K562 (cell line): ENCODE data around the gene PLEKHG4B.

ENCODE experiments used
- GABPB1 ChIP-seq: sonication (generic); formaldehyde crosslinking; IDR thresholded peaks from 2 replicates; pipeline ENCODE4 v1.8.0; 2022; ENCODE audit warnings: mild to moderate bottlenecking, missing genetic modification reagents
- MTA1 ChIP-seq: fragments of 450-650 bp; IDR thresholded peaks from 2 replicates; pipeline ENCODE4 v1.6.1; 2017; ENCODE audit warnings: borderline replicate concordance
- NFE2L1 ChIP-seq: fragments of 450-650 bp; IDR thresholded peaks from 2 replicates; pipeline ENCODE4 v1.6.1; 2016; ENCODE audit warnings: missing genetic modification characterization, low read depth, mild to moderate bottlenecking, missing compliant biosample characterization, moderate library complexity, borderline replicate concordance
- POLR2A ChIP-seq: fragments of 450-650 bp; conservative IDR thresholded peaks from 2 replicates; pipeline ENCODE4 v1.6.1; 2016
- PREB ChIP-seq: sonication (generic); formaldehyde crosslinking; IDR thresholded peaks from 2 replicates; pipeline ENCODE4 v1.8.1; 2023; ENCODE audit warnings: mild to moderate bottlenecking, missing genetic modification reagents
- TAF1 ChIP-seq: IDR thresholded peaks from 2 replicates; pipeline ENCODE4 v1.6.1; 2011; ENCODE audit warnings: mild to moderate bottlenecking, low read length, moderate library complexity; ENCODE audit not compliant: insufficient read depth, control insufficient read depth, severe bottlenecking; ENCODE audit errors: extremely low read depth
- TF ChIP-seq, protein P1 (sequence below): sonication (generic); formaldehyde crosslinking; IDR thresholded peaks from 2 replicates; pipeline ENCODE4 v1.8.1; 2023; ENCODE audit warnings: mild to moderate bottlenecking, missing genetic modification reagents, moderate library complexity

- TF ChIP-seq, protein P1, sequence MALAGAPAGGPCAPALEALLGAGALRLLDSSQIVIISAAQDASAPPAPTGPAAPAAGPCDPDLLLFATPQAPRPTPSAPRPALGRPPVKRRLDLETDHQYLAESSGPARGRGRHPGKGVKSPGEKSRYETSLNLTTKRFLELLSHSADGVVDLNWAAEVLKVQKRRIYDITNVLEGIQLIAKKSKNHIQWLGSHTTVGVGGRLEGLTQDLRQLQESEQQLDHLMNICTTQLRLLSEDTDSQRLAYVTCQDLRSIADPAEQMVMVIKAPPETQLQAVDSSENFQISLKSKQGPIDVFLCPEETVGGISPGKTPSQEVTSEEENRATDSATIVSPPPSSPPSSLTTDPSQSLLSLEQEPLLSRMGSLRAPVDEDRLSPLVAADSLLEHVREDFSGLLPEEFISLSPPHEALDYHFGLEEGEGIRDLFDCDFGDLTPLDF: no peak
- no peak for TF ChIP-seq PREB (CRISPR knock-in tag)
- no peak for TF ChIP-seq GABPB1 (CRISPR knock-in tag)
- no peak for TF ChIP-seq MTA1
- TF ChIP-seq TAF1: no peak
- TF ChIP-seq NFE2L1: no peak
- TF ChIP-seq POLR2A: no peak
Observed at GRCh38 chr5:234450-234849, 142.5 kb downstream of the PLEKHG4B start.
